Heart left ventricle (tissue), 16 donors: ENCODE results near the gene MAP4K2. TPM values are rescaled to one million over a fixed set of nuclear protein-coding genes. Genes with fewer than 3 reads are reported as not detected.

ENCODE experiments used
- ATAC-seq, 4 donors: fragments of 200-7000 bp; cut with Tn5 transposase; one replicate each; pipeline ENCODE4 v1.9.1; 2020 to 2022; ENCODE audit warnings: moderate library complexity in 4 of 4, mild to moderate bottlenecking in 3 of 4, moderate number of reproducible peaks in 1 of 4
- DNase-seq, 5 donors: peaks; one replicate each; pipeline ENCODE4 v3.0.0-alpha.2; 2020
- H3K27ac ChIP-seq, 12 donors: fragments of 200-600 bp; sonication (generic) in 4 of 12; one replicate each; pipeline versions ENCODE4 v1.5.0 to v1.8.0; 2016 to 2022; ENCODE audit warnings: mild to moderate bottlenecking in 2 of 12
- H3K27me3 ChIP-seq, 9 donors: fragments of 200-600 bp; sonication (generic) in 2 of 9; one replicate each; pipeline versions ENCODE4 v1.5.1 to v1.8.0; 2016 to 2022; ENCODE audit warnings: mild to moderate bottlenecking in 3 of 9
- H3K36me3 ChIP-seq, 9 donors: fragments of 200-600 bp; sonication (generic) in 2 of 9; one replicate each; pipeline versions ENCODE4 v1.5.0 to v1.8.0; 2018 to 2022; ENCODE audit warnings: mild to moderate bottlenecking in 2 of 9
- H3K4me1 ChIP-seq, 12 donors: fragments of 200-600 bp; sonication (generic) in 4 of 12; one replicate each; pipeline versions ENCODE4 v1.5.0 to v1.8.0; 2016 to 2022; ENCODE audit warnings: mild to moderate bottlenecking in 3 of 12
- H3K4me3 ChIP-seq, 12 donors: fragments of 200-600 bp; sonication (generic) in 4 of 12; one replicate each; pipeline versions ENCODE4 v1.5.0 to v1.8.0; 2017 to 2022; ENCODE audit warnings: mild to moderate bottlenecking in 9 of 12, moderate library complexity in 4 of 12
- H3K9me3 ChIP-seq, 12 donors: fragments of 200-600 bp; sonication (generic) in 4 of 12; one replicate each; pipeline versions ENCODE4 v1.5.0 to v1.8.0; 2016 to 2022; ENCODE audit warnings: mild to moderate bottlenecking in 1 of 12
- POLR2A ChIP-seq, 2 donors: fragments of 450-650 bp; IDR thresholded peaks; one replicate each; pipeline ENCODE4 v1.6.1; 2017; ENCODE audit warnings: antibody characterized with exemption in 2 of 2, mild to moderate bottlenecking in 2 of 2, moderate library complexity in 2 of 2
- WGBS, 4 donors: extraction: QIAGEN DNeasy Blood & Tissue Kit in 2 of 4; methylation state at CpG; one replicate each; pipeline versions ENCODE4 v1.1.5 to v1.1.7; 2013 to 2018; 5-methylcytosine and 5-hydroxymethylcytosine counted together
- intact Hi-C, 10 donors: fragments of 100-400 bp; cut with DNase I; formaldehyde crosslinking; loops; one replicate each; pipeline versions ENCODE4 v1.11.1 to v1.14.2; 2022
- polyA plus RNA-seq, 2 donors: library from polyadenylated mRNA; stranded (reverse); fragments of 200-250 nt; gene quantifications; one replicate each; pipeline ENCODE4 v1.2.3, GENCODE V29; 2013
- total RNA-seq, 9 donors: library from RNA; depleted of rRNA in 2 of 9; stranded (reverse); fragments of >200 nt in 2 of 9; fragmentation: NEBNext Ultra II Directional in 3 of 9; extraction: Animal tissue kit (Norgen Biotek cat#: 25700) in 3 of 9; gene quantifications; one replicate each; pipeline versions ENCODE4 v1.1.0 to v1.2.4, GENCODE V29; 2016 to 2023
- TF ChIP-seq, protein P1 (sequence below), 12 donors: fragments of 200-600 bp; sonication (generic) in 4 of 12; IDR thresholded peaks; one replicate each; pipeline versions ENCODE4 v1.5.0 to v1.8.0; 2018 to 2022; ENCODE audit warnings: antibody characterized with exemption in 12 of 12, mild to moderate bottlenecking in 5 of 12
- donor health status: ischemic (EF 13 %, LVEDD 7.1; RV severe dilation, severe dysfunction).
- donor health status: healthy with polysubstance abuse.
- donor health status: DM: no; HTN: yes; CAD: no.
- donor health status: DM: no; HTN: no; CAD: no.
- donor health status: ischemic (EF 25% LVEDD 6.9; RV normal size, moderate dysfunction).
- donor health status: ischemic (EF 25% LVEDD 5.7; RV mildly dilated, moderate dysfunction).
- donor health status: healthy.
- donor health status: DM: yes; HTN: yes; CAD: no.
- donor health status: ischemic (EF 35%, LVEDD 5.7; RV mildly dilated, moderate dysfunction).
- donor health status: nonischemic (EF 11% LVEDD 7.7; RV severe dilation, severe dysfunction).
- donor health status: DM: yes; HTN: yes; CAD: no.
- donor health status: PGD.
- donor health status: ischemic (EF 29% LVEDD 5.4; RV normal size, mild dysfunction).
- donor health status: nonischemic (EF 23%, LVEDD 6.1; RV moderate dilation, normal function).

MAP4K2 gene
- total and polyA plus RNA-seq, 11 donors, result 7.0 to 27.5 (median 8.6) TPM

DNA sequence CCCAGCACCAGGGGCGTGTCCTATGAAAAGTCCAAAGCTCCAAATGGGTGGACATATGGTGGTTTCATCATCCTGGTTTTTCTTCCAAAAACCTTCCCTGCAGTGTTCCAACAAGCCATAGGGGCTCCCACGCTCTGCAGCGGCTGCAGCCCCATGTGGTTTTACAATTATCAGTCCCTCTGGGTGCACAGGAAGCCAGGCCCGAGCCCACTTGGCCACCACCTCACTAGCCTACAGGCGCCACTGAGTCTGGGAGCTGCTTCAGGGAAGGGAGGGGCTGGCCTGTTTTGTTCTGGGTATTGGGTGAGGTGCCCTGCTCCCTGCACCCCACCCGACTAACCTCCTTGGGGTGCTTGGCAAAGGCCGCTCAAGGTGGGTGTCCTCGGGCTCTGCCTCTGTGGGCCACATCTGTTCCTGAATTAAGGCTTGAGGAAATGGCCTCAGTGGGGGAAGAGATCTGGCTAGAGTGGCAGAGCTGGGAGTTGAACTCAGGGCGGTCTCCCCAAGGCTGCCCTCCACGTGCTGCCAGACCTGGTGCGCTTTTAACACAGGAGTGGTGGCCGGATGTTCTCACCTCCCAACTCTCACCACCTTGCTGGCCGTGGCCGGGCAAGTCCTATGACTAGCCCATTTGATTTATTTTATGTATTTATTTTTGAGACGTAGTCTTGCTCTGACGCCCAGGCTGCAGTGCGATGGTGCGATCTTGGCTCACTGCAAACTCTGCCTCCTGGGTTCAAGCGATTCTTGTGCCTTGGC is 46.8 kb upstream of the MAP4K2 start:
- 58 to 65% (median 63%) methylated on average over 16 to 19 of the region's 19 CpGs for WGBS, 4 donors
- peak overlapping the region; percentile 52 to 92 (median 82) for H3K27ac ChIP-seq
- H3K9me3 ChIP-seq, result no peaks in the 10 kb centered on the region
- intact Hi-C loops, result loop anchor here (2.0 to 10.0 kb wide), 8 partner anchors 19 to 268 kb away; partner anchors contain the start of genes ARL2 (in 5 of the 10), ZNHIT2 (in 4 of the 10), BATF2 (in 3 of the 10) and TM7SF2 (in 3 of the 10)
- peak in 4 of 5 donors; percentile 73 to 83 (median 79) for DNase-seq
- no peaks in the 10 kb centered on the region for H3K27me3 ChIP-seq
- H3K4me1 ChIP-seq, result peaks cover 14 to 81% (median 71%) of the 10 kb centered on the region in 12 donors
- ATAC-seq, result peak; percentile 47 to 66 (median 48)
- no peak overlapping the region for H3K4me3 ChIP-seq
- H3K36me3 ChIP-seq, result peaks cover 0 to 31% (median 17%) of the 10 kb centered on the region in 9 donors
- TF ChIP-seq POLR2A (IDR thresholded peaks at IDR 0.05), result no peak
- TF ChIP-seq, protein P1, sequence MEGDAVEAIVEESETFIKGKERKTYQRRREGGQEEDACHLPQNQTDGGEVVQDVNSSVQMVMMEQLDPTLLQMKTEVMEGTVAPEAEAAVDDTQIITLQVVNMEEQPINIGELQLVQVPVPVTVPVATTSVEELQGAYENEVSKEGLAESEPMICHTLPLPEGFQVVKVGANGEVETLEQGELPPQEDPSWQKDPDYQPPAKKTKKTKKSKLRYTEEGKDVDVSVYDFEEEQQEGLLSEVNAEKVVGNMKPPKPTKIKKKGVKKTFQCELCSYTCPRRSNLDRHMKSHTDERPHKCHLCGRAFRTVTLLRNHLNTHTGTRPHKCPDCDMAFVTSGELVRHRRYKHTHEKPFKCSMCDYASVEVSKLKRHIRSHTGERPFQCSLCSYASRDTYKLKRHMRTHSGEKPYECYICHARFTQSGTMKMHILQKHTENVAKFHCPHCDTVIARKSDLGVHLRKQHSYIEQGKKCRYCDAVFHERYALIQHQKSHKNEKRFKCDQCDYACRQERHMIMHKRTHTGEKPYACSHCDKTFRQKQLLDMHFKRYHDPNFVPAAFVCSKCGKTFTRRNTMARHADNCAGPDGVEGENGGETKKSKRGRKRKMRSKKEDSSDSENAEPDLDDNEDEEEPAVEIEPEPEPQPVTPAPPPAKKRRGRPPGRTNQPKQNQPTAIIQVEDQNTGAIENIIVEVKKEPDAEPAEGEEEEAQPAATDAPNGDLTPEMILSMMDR (IDR thresholded peaks at IDR 0.05), result peak in 10 of 12 donors; percentile 15 to 46 (median 22)

DNA sequence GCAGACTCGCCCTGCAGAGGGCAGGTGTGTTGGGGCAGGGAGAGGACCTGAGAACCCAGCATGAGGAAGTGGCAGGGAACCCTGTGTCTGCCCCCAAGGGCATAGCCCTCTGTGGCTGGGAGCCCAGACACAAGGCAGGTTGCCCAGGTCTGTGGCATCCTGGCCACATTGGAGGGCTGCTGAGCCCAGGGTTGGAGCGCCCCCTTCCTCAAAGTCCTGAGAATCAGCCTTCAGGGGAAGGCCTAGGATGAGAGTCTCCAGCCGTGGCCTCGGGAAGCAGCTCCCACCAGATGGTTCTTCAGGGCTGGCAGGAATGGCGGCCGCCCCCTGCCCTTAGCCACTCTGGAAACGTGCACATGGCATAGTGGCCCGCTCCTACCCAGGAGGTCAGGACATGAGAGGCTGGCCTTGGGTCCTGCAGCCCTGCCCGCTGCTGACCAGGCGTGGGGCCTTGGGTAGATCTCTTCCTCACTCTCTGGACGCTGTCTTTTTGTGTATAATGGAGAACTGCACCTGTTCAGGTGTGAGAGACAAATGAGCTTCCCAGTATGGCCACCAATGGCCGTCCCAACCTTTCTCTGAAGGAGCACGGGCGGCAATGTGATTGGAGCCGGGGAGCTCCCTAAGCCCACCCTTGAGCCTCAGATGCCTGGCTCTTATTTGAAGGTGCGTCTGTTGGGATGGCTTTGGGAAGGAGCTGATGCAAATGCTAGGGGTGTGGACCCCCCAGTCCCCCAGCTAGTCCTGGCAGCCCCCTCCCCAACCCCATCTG is 46.0 kb upstream of the MAP4K2 start:
- Histone ChIP-seq H3K27me3 (peaks cover 0 to 4% (median 0%) of the 10 kb centered on the region in 9 donors), H3K4me3 (no peak overlapping the region), H3K36me3 (peaks cover 0 to 24% (median 9%) of the 10 kb centered on the region in 9 donors), H3K9me3 (no peaks in the 10 kb centered on the region), H3K27ac (peak overlapping the region; percentile 49 to 91 (median 80)), H3K4me1 (peaks cover 9 to 79% (median 67%) of the 10 kb centered on the region in 12 donors)
- intact Hi-C loops, result loop anchor here (2.0 to 10.0 kb wide), 8 partner anchors 20 to 268 kb away; partner anchors contain the start of genes ARL2 (in 5 of the 10), BATF2 (in 3 of the 10), ZNHIT2 (in 3 of the 10) and TM7SF2 (in 2 of the 10)
- WGBS, 4 donors, result 78 to 82% (median 78%) methylated on average over 12 to 16 of the region's 16 CpGs
- ATAC-seq (no peak), DNase-seq (no peak)
- TF ChIP-seq POLR2A (IDR thresholded peaks at IDR 0.05), result no peak
- TF ChIP-seq, protein P1 (IDR thresholded peaks at IDR 0.05), result no peak

GRCh38 chr11:64848214-64848825 is 45.3 kb upstream of the MAP4K2 start:
- peaks cover 0 to 4% (median 0%) of the 10 kb centered on the region in 9 donors for H3K27me3 ChIP-seq
- DNase-seq, result no peak
- intact Hi-C loops, result loop anchor here (2.0 to 10.0 kb wide), 8 partner anchors 20 to 269 kb away; partner anchors contain the start of genes ARL2 (in 5 of the 10), BATF2 (in 3 of the 10), ZNHIT2 (in 3 of the 10) and TM7SF2 (in 2 of the 10)
- ATAC-seq, result no peak
- H3K4me3 ChIP-seq, result no peak overlapping the region
- 77 to 86% (median 81%) methylated on average over 6 of the region's 6 CpGs for WGBS, 4 donors
- H3K9me3 ChIP-seq, result no peaks in the 10 kb centered on the region
- TF ChIP-seq POLR2A (IDR thresholded peaks at IDR 0.05), result no peak
- TF ChIP-seq, protein P1 (IDR thresholded peaks at IDR 0.05), result no peak
- peaks cover 9 to 73% (median 60%) of the 10 kb centered on the region in 12 donors for H3K4me1 ChIP-seq
- H3K36me3 ChIP-seq, result peaks cover 0 to 17% (median 2%) of the 10 kb centered on the region in 9 donors
- H3K27ac ChIP-seq, result peak overlapping the region in 11 of 12 donors; percentile 49 to 91 (median 81)
